Sigmoid colon (tissue), 3 donors: ENCODE data around the gene RARRES2.

Source experiments
- POLR2A ChIP-seq, 2 donors: fragments of 450-650 bp; IDR thresholded peaks; one replicate each; pipeline ENCODE4 v1.6.1; 2016; ENCODE audit warnings: antibody characterized with exemption in 2 of 2, mild to moderate bottlenecking in 2 of 2, moderate library complexity in 2 of 2
- TF ChIP-seq, protein P1 (sequence below), 4 experiments: fragments of 450-650 bp in 3 of 4; fragments of 200-600 bp in 1 of 4; IDR thresholded peaks; one replicate each; pipeline ENCODE4 v1.5.1; 2016 to 2019; ENCODE audit warnings: antibody characterized with exemption in 4 of 4, mild to moderate bottlenecking in 3 of 4, moderate library complexity in 2 of 4

- TF ChIP-seq, protein P1, sequence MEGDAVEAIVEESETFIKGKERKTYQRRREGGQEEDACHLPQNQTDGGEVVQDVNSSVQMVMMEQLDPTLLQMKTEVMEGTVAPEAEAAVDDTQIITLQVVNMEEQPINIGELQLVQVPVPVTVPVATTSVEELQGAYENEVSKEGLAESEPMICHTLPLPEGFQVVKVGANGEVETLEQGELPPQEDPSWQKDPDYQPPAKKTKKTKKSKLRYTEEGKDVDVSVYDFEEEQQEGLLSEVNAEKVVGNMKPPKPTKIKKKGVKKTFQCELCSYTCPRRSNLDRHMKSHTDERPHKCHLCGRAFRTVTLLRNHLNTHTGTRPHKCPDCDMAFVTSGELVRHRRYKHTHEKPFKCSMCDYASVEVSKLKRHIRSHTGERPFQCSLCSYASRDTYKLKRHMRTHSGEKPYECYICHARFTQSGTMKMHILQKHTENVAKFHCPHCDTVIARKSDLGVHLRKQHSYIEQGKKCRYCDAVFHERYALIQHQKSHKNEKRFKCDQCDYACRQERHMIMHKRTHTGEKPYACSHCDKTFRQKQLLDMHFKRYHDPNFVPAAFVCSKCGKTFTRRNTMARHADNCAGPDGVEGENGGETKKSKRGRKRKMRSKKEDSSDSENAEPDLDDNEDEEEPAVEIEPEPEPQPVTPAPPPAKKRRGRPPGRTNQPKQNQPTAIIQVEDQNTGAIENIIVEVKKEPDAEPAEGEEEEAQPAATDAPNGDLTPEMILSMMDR (IDR thresholded peaks at IDR 0.05), result no peak
- no peak for TF ChIP-seq POLR2A (IDR thresholded peaks at IDR 0.05)
Measured at GRCh38 chr7:150311711-150312110, 29.7 kb downstream of the RARRES2 start.
